Measurements from ENCODE around the gene CNTN4. TPM values are rescaled to one million over a fixed set of nuclear protein-coding genes. Genes with fewer than 3 reads are reported as not detected.

Gene CNTN4
- total and polyA plus RNA-seq, 2 of the 8 experiments (the other 6 are each of a cell fraction or from before 2014, with no cell fraction given) = 0.41 to 2.2 TPM

- TF ChIP-seq USF2 (IDR thresholded peaks at IDR 0.05; ENCODE audit: low read length) (no peak), CHD1 (IDR thresholded peaks at IDR 0.05; ENCODE audit: low read depth, low read length) (no peak), SUZ12 (IDR thresholded peaks at IDR 0.05; ENCODE audit: low read length) (no peak), SP1 (IDR thresholded peaks at IDR 0.05; ENCODE audit: low read depth, low read length) (no peak), SRF (IDR thresholded peaks at IDR 0.05; ENCODE audit: low read depth, low read length) (no peak)
Observed at GRCh38 chr3:2680236-2680635, 581.6 kb downstream of the CNTN4 start (continued).
